HCT116 (cell line): ENCODE results near the gene SLC19A1.

ENCODE experiments used
- ELF1 ChIP-seq: IDR thresholded peaks from 2 replicates; pipeline ENCODE4 v1.6.1; 2012; ENCODE audit warnings: low read depth, borderline replicate concordance
- EZH2 ChIP-seq: fragments of 200-600 bp; sonication (generic); IDR thresholded peaks from 2 replicates; pipeline ENCODE4 v1.6.1; 2017; ENCODE audit warnings: antibody characterized with exemption, mixed run types
- EZH2phosphoT487 ChIP-seq: fragments of 200-600 bp; IDR thresholded peaks from 2 replicates; pipeline ENCODE4 v1.6.1; 2018; ENCODE audit warnings: antibody characterized with exemption, borderline replicate concordance
- POLR2A ChIP-seq: IDR thresholded peaks from 2 replicates; pipeline ENCODE4 v1.7.0; 2011; ENCODE audit warnings: borderline replicate concordance; ENCODE audit not compliant: insufficient read depth, insufficient read length; ENCODE audit errors: extremely low read depth
- POLR2AphosphoS5 ChIP-seq: IDR thresholded peaks from 2 replicates; pipeline ENCODE4 v1.6.1; 2011; ENCODE audit warnings: mild to moderate bottlenecking, low read depth, low read length, moderate library complexity
- RAD21 ChIP-seq: IDR thresholded peaks from 2 replicates; pipeline ENCODE4 v1.6.1; 2012; ENCODE audit warnings: low read depth, mild to moderate bottlenecking
- SIN3A ChIP-seq: IDR thresholded peaks from 2 replicates; pipeline ENCODE4 v1.6.1; 2012; ENCODE audit warnings: low read depth
- TCF7L2 ChIP-seq: IDR thresholded peaks from 2 replicates; pipeline ENCODE4 v1.7.0; 2011; ENCODE audit warnings: borderline replicate concordance, inconsistent platforms; ENCODE audit not compliant: insufficient read depth, insufficient read length; ENCODE audit errors: extremely low read depth
- TF ChIP-seq, protein P1 (sequence below), 3 experiments: fragments of 200-600 bp in 1 of 3; sonication (generic) in 1 of 3; IDR thresholded peaks in 2 of 3; conservative IDR thresholded peaks in 1 of 3; 2 replicates each; pipeline ENCODE4 v1.5.1; 2012 to 2017; ENCODE audit warnings: low read depth in 2 of 3, low read length in 2 of 3, antibody characterized with exemption in 1 of 3, borderline replicate concordance in 1 of 3, control low read depth in 1 of 3, mild to moderate bottlenecking in 1 of 3, mixed read lengths in 1 of 3, mixed run types in 1 of 3, moderate library complexity in 1 of 3; ENCODE audit not compliant: insufficient read depth in 1 of 3
- TF ChIP-seq, protein P2 (sequence below): IDR thresholded peaks from 2 replicates; pipeline ENCODE4 v1.6.1; 2012

- TF ChIP-seq EZH2 = no peak
- no peak for TF ChIP-seq POLR2A
- TF ChIP-seq, protein P1, sequence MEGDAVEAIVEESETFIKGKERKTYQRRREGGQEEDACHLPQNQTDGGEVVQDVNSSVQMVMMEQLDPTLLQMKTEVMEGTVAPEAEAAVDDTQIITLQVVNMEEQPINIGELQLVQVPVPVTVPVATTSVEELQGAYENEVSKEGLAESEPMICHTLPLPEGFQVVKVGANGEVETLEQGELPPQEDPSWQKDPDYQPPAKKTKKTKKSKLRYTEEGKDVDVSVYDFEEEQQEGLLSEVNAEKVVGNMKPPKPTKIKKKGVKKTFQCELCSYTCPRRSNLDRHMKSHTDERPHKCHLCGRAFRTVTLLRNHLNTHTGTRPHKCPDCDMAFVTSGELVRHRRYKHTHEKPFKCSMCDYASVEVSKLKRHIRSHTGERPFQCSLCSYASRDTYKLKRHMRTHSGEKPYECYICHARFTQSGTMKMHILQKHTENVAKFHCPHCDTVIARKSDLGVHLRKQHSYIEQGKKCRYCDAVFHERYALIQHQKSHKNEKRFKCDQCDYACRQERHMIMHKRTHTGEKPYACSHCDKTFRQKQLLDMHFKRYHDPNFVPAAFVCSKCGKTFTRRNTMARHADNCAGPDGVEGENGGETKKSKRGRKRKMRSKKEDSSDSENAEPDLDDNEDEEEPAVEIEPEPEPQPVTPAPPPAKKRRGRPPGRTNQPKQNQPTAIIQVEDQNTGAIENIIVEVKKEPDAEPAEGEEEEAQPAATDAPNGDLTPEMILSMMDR (IDR thresholded peaks at IDR 0.05 in 2 of 3, conservative IDR thresholded peaks at IDR 0.05 in 1 of 3; ENCODE audit: borderline replicate concordance in 1 of 3, insufficient read depth in 1 of 3, low read depth in 2 of 3, low read length in 2 of 3) = no peak
- no peak for TF ChIP-seq SIN3A
- TF ChIP-seq POLR2AphosphoS5 = no peak
- no peak for TF ChIP-seq TCF7L2
- TF ChIP-seq EZH2phosphoT487 = no peak
- TF ChIP-seq, protein P2, sequence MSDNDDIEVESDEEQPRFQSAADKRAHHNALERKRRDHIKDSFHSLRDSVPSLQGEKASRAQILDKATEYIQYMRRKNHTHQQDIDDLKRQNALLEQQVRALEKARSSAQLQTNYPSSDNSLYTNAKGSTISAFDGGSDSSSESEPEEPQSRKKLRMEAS = no peak
- no peak for TF ChIP-seq RAD21
- no peak for TF ChIP-seq ELF1
Observed at GRCh38 chr21:45461806-45462341, 80.4 kb downstream of the SLC19A1 start.
